ENCODE results near the gene SCN2B.
A peak's percentile ranks its signal among the peaks of the same experiment; 100 is the strongest.
"Not testable (repeated sequence)": the region's sequence is repeated elsewhere in the genome, so short reads cannot be mapped to it uniquely, and the experiment has no call there.

SCN2B gene

GRCh38 chr11:118199135-118199534 is 22.7 kb upstream of the SCN2B start:
- TF ChIP-seq POLR2AphosphoS5 (IDR thresholded peaks at IDR 0.05; ENCODE audit: low read depth, low read length) (no peak), TAF1 (IDR thresholded peaks at IDR 0.05; ENCODE audit: low read depth, low read length) (no peak), SPI1 (IDR thresholded peaks at IDR 0.05; ENCODE audit: low read depth, low read length) (no peak), POLR2A (IDR thresholded peaks at IDR 0.05; ENCODE audit: low read depth, low read length) (no peak), PAX5 (IDR thresholded peaks at IDR 0.05; ENCODE audit: insufficient read depth, low read length, severe bottlenecking) (no peak), POU2F2 (IDR thresholded peaks at IDR 0.05; ENCODE audit: low read depth, low read length) (no peak)
- DNase-seq (ENCODE audit: insufficient read length, low spot score) (no peak), FAIRE-seq (no peak)

- DNase-seq (ENCODE audit: insufficient read length, low spot score) = peak; percentile 55
- TF ChIP-seq POU2F2 (IDR thresholded peaks at IDR 0.05; ENCODE audit: low read depth, low read length) (0 out of 2 replicates have a peak, but pooled peaks have one; percentile 31), POLR2A (IDR thresholded peaks at IDR 0.05; ENCODE audit: low read depth, low read length) (no peak)
- FAIRE-seq = peak; percentile 82
Measured at GRCh38 chr11:118198370-118198769, 21.9 kb upstream of the SCN2B start.

GRCh38 chr11:118194835-118195627 is 18.6 kb upstream of the SCN2B start:
- DNase-seq (ENCODE audit: insufficient read length, low spot score) (no peak), FAIRE-seq (no peak)
- TF ChIP-seq POLR2A (IDR thresholded peaks at IDR 0.05; ENCODE audit: low read depth, low read length) (no peak), SPI1 (IDR thresholded peaks at IDR 0.05; ENCODE audit: low read depth, low read length) (no peak), POLR2AphosphoS5 (IDR thresholded peaks at IDR 0.05; ENCODE audit: low read depth, low read length) (no peak), POU2F2 (IDR thresholded peaks at IDR 0.05; ENCODE audit: low read depth, low read length) (no peak), PAX5 (IDR thresholded peaks at IDR 0.05; ENCODE audit: insufficient read depth, low read length, severe bottlenecking) (no peak), TAF1 (IDR thresholded peaks at IDR 0.05; ENCODE audit: low read depth, low read length) (no peak)

GRCh38 chr11:118193910-118194566 is 17.6 kb upstream of the SCN2B start:
- peak; percentile 5 for FAIRE-seq
- TF ChIP-seq POLR2AphosphoS5 (IDR thresholded peaks at IDR 0.05; ENCODE audit: low read depth, low read length) (no peak), SPI1 (IDR thresholded peaks at IDR 0.05; ENCODE audit: low read depth, low read length) (no peak), POLR2A (IDR thresholded peaks at IDR 0.05; ENCODE audit: low read depth, low read length) (no peak), PAX5 (IDR thresholded peaks at IDR 0.05; ENCODE audit: insufficient read depth, low read length, severe bottlenecking) (no peak), POU2F2 (IDR thresholded peaks at IDR 0.05; ENCODE audit: low read depth, low read length) (no peak), TAF1 (IDR thresholded peaks at IDR 0.05; ENCODE audit: low read depth, low read length) (no peak)
- no peak for DNase-seq (ENCODE audit: insufficient read length, low spot score)

- FAIRE-seq; DNase-seq (ENCODE audit: insufficient read length, low spot score): not testable (repeated sequence)
Measured at GRCh38 chr11:118192817-118193216, 16.4 kb upstream of the SCN2B start.

GRCh38 chr11:118190942-118191506 is 14.6 kb upstream of the SCN2B start:
- DNase-seq (ENCODE audit: insufficient read length, low spot score); FAIRE-seq: not testable (repeated sequence)

DNA sequence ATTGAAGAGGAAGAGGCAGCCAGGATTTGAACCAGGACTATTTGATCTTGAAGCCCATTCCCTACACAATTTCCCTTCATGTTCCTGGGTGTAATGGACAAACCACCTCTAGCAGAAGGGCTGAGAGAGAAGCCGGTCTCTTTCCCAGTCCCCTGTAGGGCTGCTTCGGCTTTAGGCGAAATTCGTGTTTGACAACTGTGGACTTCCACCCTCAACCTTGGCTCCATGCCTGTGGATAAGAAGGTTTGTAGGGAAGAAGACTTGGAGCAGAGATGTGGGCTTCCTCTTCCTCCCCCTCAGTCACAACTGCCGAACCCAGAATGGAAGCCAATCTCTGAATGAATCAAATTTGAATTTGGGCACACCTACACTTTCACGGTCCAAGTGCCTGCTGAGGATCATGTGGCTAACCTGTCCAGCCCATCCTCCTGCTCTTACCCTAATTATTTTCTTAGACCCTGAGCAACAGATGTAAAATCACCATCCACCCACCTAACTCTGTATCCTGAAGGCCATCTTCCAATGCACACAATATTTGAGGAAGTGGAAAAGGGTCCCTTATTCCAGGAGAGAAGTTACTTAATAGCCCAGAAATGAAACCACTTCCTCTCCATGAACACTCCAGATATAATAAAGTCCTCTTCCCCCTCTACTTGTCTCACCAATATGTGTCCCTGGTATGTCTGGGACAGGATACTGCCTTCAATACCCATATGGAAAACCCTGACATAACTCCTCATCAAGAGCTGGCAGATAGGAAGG is 10.1 kb upstream of the SCN2B start:
- no peak for DNase-seq (ENCODE audit: insufficient read length, low spot score)
- TF ChIP-seq PAX5 (IDR thresholded peaks at IDR 0.05; ENCODE audit: insufficient read depth, low read length, severe bottlenecking) = no peak
- peak; percentile 50 for TF ChIP-seq SPI1 (IDR thresholded peaks at IDR 0.05; ENCODE audit: low read depth, low read length)
- no peak for TF ChIP-seq POLR2A (IDR thresholded peaks at IDR 0.05; ENCODE audit: low read depth, low read length)
- TF ChIP-seq TAF1 (IDR thresholded peaks at IDR 0.05; ENCODE audit: low read depth, low read length) = no peak
- FAIRE-seq = no peak

DNA sequence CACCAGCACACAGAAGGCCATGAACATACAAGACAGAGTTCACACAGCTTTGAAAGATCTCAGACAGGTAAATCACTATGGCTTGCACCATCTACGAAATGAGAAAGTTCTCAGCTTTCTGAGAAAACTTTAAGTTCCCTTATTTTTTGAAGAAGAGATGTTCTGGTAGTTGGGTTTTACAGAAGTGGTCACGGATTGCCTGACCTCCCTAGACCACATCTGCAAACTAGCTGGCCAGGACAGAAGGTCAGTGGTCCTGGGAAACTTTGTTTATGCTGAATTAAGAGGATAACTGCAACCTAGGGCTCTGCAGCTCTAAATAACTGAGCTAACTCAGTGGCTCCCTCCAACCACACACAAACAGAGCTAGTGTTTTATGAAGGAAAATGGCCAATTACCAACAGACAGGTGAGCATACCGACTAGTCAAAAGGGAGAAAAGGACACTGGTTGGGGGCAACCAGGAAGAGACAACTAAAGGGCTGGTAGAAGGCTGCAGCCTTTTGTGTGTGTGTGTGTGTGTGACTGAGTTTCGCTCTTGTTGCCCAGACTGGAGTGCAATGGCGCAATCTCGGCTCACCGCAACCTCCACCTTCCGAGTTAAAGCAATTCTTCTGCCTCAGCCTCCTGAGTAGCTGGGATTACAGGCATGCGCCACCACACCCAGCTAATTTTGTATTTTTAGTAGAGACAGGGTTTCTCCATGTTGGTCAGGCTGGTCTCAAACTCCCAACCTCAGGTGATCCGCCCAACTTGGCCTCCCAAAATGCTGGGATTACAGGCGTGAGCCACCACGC is 8.5 kb upstream of the SCN2B start:
- DNase-seq (ENCODE audit: insufficient read length, low spot score) = no peak
- TF ChIP-seq PAX5 (IDR thresholded peaks at IDR 0.05; ENCODE audit: insufficient read depth, low read length, severe bottlenecking) = no peak
- peak; percentile 17; the same call in 1 of the 2 replicates for TF ChIP-seq SPI1 (IDR thresholded peaks at IDR 0.05; ENCODE audit: low read depth, low read length)
- FAIRE-seq = no peak

GRCh38 chr11:118183691-118184090 is 7.3 kb upstream of the SCN2B start:
- not testable (repeated sequence) for FAIRE-seq; DNase-seq (ENCODE audit: insufficient read length, low spot score)

- TF ChIP-seq SPI1 (IDR thresholded peaks at IDR 0.05; ENCODE audit: low read depth, low read length) (no peak), PAX5 (IDR thresholded peaks at IDR 0.05; ENCODE audit: insufficient read depth, low read length, severe bottlenecking) (no peak), POU2F2 (IDR thresholded peaks at IDR 0.05; ENCODE audit: low read depth, low read length) (no peak), POLR2AphosphoS5 (IDR thresholded peaks at IDR 0.05; ENCODE audit: low read depth, low read length) (no peak), TAF1 (IDR thresholded peaks at IDR 0.05; ENCODE audit: low read depth, low read length) (no peak), POLR2A (IDR thresholded peaks at IDR 0.05; ENCODE audit: low read depth, low read length) (no peak)
- DNase-seq (ENCODE audit: insufficient read length, low spot score) (no peak), FAIRE-seq (no peak)
Measured at GRCh38 chr11:118180300-118180703, 3.9 kb upstream of the SCN2B start.
